Brain microvascular endothelial cell (primary cell): ENCODE measurements around the gene DENND4B.

ENCODE experiments used
- DNase-seq: peaks from one replicate; pipeline ENCODE4 v3.0.0-alpha.2; 2020
- H3K27ac ChIP-seq: fragments of 250-450 bp; sonication (Bioruptor Pico); 2 replicates; pipeline ENCODE4 v1.5.1; 2020; ENCODE audit warnings: mild to moderate bottlenecking, moderate library complexity
- H3K27me3 ChIP-seq: fragments of 250-450 bp; sonication (Bioruptor Pico); replicated peaks from 2 replicates; pipeline ENCODE4 v1.5.1; 2020; ENCODE audit warnings: mild to moderate bottlenecking
- H3K36me3 ChIP-seq: fragments of 250-450 bp; sonication (Bioruptor Pico); replicated peaks from 2 replicates; pipeline ENCODE4 v1.5.1; 2020; ENCODE audit warnings: mild to moderate bottlenecking
- H3K4me3 ChIP-seq: 2 replicates; pipeline ENCODE4 v1.5.1; 2011; ENCODE audit warnings: low read depth, mild to moderate bottlenecking, control low read depth, low read length, moderate library complexity
- in situ Hi-C: cut with HindIII; loops from 2 replicates; pipeline ENCODE4 v1.10.0; 2017; ENCODE audit warnings: low sequenced_read_pairs, low pct_ligation_motif_present
- TF ChIP-seq, protein P1 (sequence below): IDR thresholded peaks from 2 replicates; pipeline ENCODE4 v1.5.1; 2011; ENCODE audit warnings: low read depth, mild to moderate bottlenecking, moderate library complexity, low read length, control low read depth, inconsistent platforms; ENCODE audit errors: missing control alignments

DENND4B gene

GRCh38 chr1:153940756-153941155, 5.8 kb downstream of the DENND4B start:
- in situ Hi-C loops, result no loop called here
- peaks cover 27% of the 10 kb centered on the region for H3K36me3 ChIP-seq

DNA sequence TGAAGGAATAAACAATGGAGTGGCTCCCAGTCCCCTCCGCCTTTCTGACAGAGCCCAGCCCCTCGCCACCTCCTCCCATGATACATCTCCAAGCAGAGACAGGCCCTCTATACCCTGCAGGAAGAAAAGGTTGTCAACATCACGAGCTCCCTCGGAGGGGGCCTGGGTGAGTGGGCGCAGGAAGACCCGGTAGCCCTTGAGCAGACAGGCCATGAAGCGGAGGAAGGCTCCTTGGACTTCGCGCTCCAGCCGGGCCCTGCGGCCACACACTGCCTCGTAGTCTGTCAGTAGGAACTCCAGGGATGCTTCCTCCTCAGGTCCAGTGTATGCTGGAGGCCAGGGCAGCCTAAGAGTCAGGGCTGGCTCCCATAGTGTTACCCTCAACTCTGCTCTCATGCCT, 7.0 kb downstream of the DENND4B start:
- DNase-seq, result no peak
- in situ Hi-C loops, result no loop called here
- Histone ChIP-seq H3K27me3 (no peaks in the 10 kb centered on the region), H3K36me3 (peaks cover 36% of the 10 kb centered on the region), H3K27ac (no peak overlapping the region), H3K4me3 (no peak overlapping the region)
- TF ChIP-seq, protein P1, sequence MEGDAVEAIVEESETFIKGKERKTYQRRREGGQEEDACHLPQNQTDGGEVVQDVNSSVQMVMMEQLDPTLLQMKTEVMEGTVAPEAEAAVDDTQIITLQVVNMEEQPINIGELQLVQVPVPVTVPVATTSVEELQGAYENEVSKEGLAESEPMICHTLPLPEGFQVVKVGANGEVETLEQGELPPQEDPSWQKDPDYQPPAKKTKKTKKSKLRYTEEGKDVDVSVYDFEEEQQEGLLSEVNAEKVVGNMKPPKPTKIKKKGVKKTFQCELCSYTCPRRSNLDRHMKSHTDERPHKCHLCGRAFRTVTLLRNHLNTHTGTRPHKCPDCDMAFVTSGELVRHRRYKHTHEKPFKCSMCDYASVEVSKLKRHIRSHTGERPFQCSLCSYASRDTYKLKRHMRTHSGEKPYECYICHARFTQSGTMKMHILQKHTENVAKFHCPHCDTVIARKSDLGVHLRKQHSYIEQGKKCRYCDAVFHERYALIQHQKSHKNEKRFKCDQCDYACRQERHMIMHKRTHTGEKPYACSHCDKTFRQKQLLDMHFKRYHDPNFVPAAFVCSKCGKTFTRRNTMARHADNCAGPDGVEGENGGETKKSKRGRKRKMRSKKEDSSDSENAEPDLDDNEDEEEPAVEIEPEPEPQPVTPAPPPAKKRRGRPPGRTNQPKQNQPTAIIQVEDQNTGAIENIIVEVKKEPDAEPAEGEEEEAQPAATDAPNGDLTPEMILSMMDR, result no peak

More at GRCh38 chr1:153940756-153941155, 5.8 kb downstream of the DENND4B start:
- no peaks in the 10 kb centered on the region for H3K27me3 ChIP-seq
- no peak for DNase-seq
- TF ChIP-seq, protein P1, result no peak
- no peak overlapping the region for H3K27ac ChIP-seq
- no peak overlapping the region for H3K4me3 ChIP-seq

DNA sequence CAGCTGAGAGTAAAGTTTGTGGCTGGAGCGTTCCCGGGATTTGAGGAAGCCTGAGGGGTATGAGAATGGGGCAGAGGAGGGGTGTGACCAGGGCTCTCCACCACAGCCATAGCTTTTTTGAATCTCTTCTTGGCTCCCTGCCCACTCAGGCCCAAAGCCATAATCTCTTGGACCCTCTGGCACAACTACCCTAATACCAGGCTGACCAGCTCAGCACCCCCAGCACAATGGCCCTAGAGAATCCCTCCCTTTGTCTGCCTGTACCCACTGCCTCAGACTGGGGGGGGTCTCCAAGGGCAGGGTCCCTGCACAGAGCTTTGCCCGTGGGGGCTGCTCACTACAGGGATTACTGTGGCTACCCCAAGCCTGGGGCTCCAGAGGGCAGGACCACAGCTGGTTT, 7.5 kb downstream of the DENND4B start:
- H3K36me3 ChIP-seq, result peaks cover 41% of the 10 kb centered on the region

GRCh38 chr1:153937331-153937730, 9.2 kb downstream of the DENND4B start:
- TF ChIP-seq, protein P1, result no peak
- Histone ChIP-seq H3K27ac (no peak overlapping the region), H3K36me3 (peaks cover 50% of the 10 kb centered on the region), H3K4me3 (no peak overlapping the region), H3K27me3 (no peaks in the 10 kb centered on the region)
- DNase-seq, result no peak
- in situ Hi-C loops, result no loop called here

More for the DNA sequence above, 7.5 kb downstream of the DENND4B start:
- TF ChIP-seq, protein P1, result no peak
- no peaks in the 10 kb centered on the region for H3K27me3 ChIP-seq
- DNase-seq, result no peak
- in situ Hi-C loops, result no loop called here
- H3K27ac ChIP-seq, result no peak overlapping the region
- H3K4me3 ChIP-seq, result no peak overlapping the region

DNA sequence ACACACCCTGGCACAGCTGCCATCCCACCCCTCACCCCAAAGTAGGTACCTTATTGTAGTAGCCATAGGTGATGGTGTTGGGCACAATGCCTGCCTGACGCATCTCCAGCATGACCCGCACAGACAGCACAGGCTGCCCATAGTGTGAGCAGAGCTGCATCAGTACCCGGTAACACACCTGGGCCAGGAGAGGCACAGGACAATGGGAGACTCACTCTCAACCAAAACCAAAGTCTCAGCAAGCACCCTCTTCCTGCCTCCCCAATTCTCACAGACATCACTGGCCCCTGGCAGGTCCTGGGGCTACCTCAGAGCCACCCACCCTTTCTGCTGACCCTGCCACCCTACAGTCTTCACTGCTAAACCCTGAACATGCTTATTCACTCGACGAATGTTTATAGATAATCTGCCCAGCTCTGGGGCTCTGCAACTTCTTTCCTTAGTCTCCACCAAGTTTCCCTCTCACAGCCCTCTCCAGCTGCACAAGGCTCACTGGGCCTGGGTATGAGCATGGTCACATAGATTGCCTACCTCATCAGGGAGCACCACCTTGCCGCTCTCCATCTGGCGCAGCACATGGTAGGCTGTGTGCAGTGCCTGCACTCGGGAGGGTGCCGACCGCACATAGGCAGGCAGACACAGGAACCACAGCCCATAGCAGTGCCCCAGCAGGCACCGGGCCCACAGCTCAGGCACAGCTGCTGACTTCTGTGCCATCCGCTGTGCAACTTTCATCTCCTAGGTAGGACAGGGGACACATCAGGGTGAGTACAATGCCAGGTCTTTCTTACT, 10.3 kb downstream of the DENND4B start:
- Histone ChIP-seq H3K36me3 (peaks cover 52% of the 10 kb centered on the region), H3K27ac (no peak overlapping the region)
- in situ Hi-C loops, result no loop called here

More for the DNA sequence above, 10.3 kb downstream of the DENND4B start:
- no peaks in the 10 kb centered on the region for H3K27me3 ChIP-seq
- H3K4me3 ChIP-seq, result no peak overlapping the region
- DNase-seq, result no peak
- TF ChIP-seq, protein P1, result no peak
